Spinal cord (tissue), 4 donors: ENCODE data around the gene SLC10A3. TPM values are rescaled to one million over a fixed set of nuclear protein-coding genes. Genes with fewer than 3 reads are reported as not detected.

Source experiments
- polyA plus RNA-seq, 2 donors: library from polyadenylated mRNA; unstranded; fragments of 120-200 nt; gene quantifications; one replicate each; pipeline ENCODE4 v1.2.1, GENCODE V29; 2013; ENCODE audit not compliant: insufficient read length in 2 of 2
- small RNA-seq: library from RNA; depleted of rRNA; stranded (forward); fragments of <200 nt; gene quantifications from one replicate; pipeline ENCODE3, GENCODE V24; 2014; ENCODE audit warnings: low replicate concordance
- total RNA-seq, 2 donors: library from RNA; depleted of rRNA in 1 of 2; stranded (reverse); fragments of 120-200 nt in 1 of 2; fragments of >200 nt in 1 of 2; gene quantifications; one replicate each; pipeline versions ENCODE4 v1.2.3 to v1.2.4, GENCODE V29; 2013 to 2014

The SLC10A3 gene
- total and polyA plus RNA-seq, 4 donors: 4.9 to 13.9 (median 9.3) TPM

Small RNA genes lying within 50 kb of the gene (small RNA-seq; reads per million reads assigned to genes)
- 0.16 reads per million for gene MIR6858
- not detected for gene RN7SL697P

Other genes starting within 250 kb of the SLC10A3 start
- not detected for gene OPN1MW3, start 233.0 kb downstream of the SLC10A3 start, total RNA-seq
- not detected for gene OPN1MW3, start 233.0 kb downstream of the SLC10A3 start, polyA plus RNA-seq
- gene TEX28, start 195.5 kb downstream of the SLC10A3 start, total RNA-seq: not detected
- gene TEX28, start 195.5 kb downstream of the SLC10A3 start, polyA plus RNA-seq: not detected
- gene TKTL1, start 194.8 kb downstream of the SLC10A3 start, total RNA-seq: 10 to 100 TPM in 1 of 2 donors, 1 to 10 TPM in 1; 1.9 to 14.1 TPM
- 10 to 100 TPM; 17.7 to 22.6 TPM for gene TKTL1, start 194.8 kb downstream of the SLC10A3 start, polyA plus RNA-seq
- gene FLNA, start 116.0 kb downstream of the SLC10A3 start, total RNA-seq: 100 to 1,000 TPM; 187 to 384 TPM
- 100 to 1,000 TPM; 203 to 271 TPM for gene FLNA, start 116.0 kb downstream of the SLC10A3 start, polyA plus RNA-seq
- 10 to 100 TPM; 14.1 to 19.5 TPM for gene EMD, start 111.3 kb downstream of the SLC10A3 start, total RNA-seq
- 10 to 100 TPM; 84.4 to 88.1 TPM for gene EMD, start 111.3 kb downstream of the SLC10A3 start, polyA plus RNA-seq
- gene RPL10, start 92.3 kb downstream of the SLC10A3 start, total RNA-seq: 1,000 to 10,000 TPM; 1,775 to 3,365 TPM
- 1,000 to 10,000 TPM; 2,002 to 2,049 TPM for gene RPL10, start 92.3 kb downstream of the SLC10A3 start, polyA plus RNA-seq
- 10 to 100 TPM; 13.4 to 24.6 TPM for gene DNASE1L1, start 81.4 kb downstream of the SLC10A3 start, total RNA-seq
- 10 to 100 TPM in 1 of 2 donors, 1 to 10 TPM in 1; 9.9 to 16.4 TPM for gene DNASE1L1, start 81.4 kb downstream of the SLC10A3 start, polyA plus RNA-seq
- gene TAFAZZIN, start 79.1 kb downstream of the SLC10A3 start, total RNA-seq: 10 to 100 TPM; 12.2 to 30.0 TPM
- gene TAFAZZIN, start 79.1 kb downstream of the SLC10A3 start, polyA plus RNA-seq: 10 to 100 TPM; 48.4 to 65.3 TPM
- gene ATP6AP1, start 62.0 kb downstream of the SLC10A3 start, total RNA-seq: 10 to 100 TPM; 62.8 to 86.8 TPM
- gene ATP6AP1, start 62.0 kb downstream of the SLC10A3 start, polyA plus RNA-seq: 100 to 1,000 TPM; 196 to 208 TPM
- 100 to 1,000 TPM; 185 to 194 TPM for gene GDI1, start 53.5 kb downstream of the SLC10A3 start, total RNA-seq
- 100 to 1,000 TPM; 674 to 688 TPM for gene GDI1, start 53.5 kb downstream of the SLC10A3 start, polyA plus RNA-seq
- gene FAM50A, start 46.5 kb downstream of the SLC10A3 start, total RNA-seq: 10 to 100 TPM; 17.9 to 47.5 TPM
- 10 to 100 TPM; 82.1 to 94.8 TPM for gene FAM50A, start 46.5 kb downstream of the SLC10A3 start, polyA plus RNA-seq
- 10 to 100 TPM; 13.3 to 22.5 TPM for gene PLXNA3, start 32.3 kb downstream of the SLC10A3 start, total RNA-seq
- 100 to 1,000 TPM in 1 of 2 donors, 10 to 100 TPM in 1; 95.0 to 127 TPM for gene PLXNA3, start 32.3 kb downstream of the SLC10A3 start, polyA plus RNA-seq
- 10 to 100 TPM; 10.0 to 38.5 TPM for gene LAGE3, start 11.3 kb downstream of the SLC10A3 start, total RNA-seq
- gene LAGE3, start 11.3 kb downstream of the SLC10A3 start, polyA plus RNA-seq: 10 to 100 TPM; 43.7 to 46.2 TPM
- gene UBL4A, start 4.0 kb downstream of the SLC10A3 start, total RNA-seq: 10 to 100 TPM; 29.6 to 32.1 TPM
- gene UBL4A, start 4.0 kb downstream of the SLC10A3 start, polyA plus RNA-seq: 10 to 100 TPM; 37.4 to 38.3 TPM
- 10 to 100 TPM; 16.1 to 32.7 TPM for gene FAM3A, start 25.6 kb upstream of the SLC10A3 start, total RNA-seq
- gene FAM3A, start 25.6 kb upstream of the SLC10A3 start, polyA plus RNA-seq: 10 to 100 TPM; 47.2 to 60.3 TPM
- 10 to 100 TPM; 18.4 to 31.1 TPM for gene G6PD, start 56.2 kb upstream of the SLC10A3 start, total RNA-seq
- gene G6PD, start 56.2 kb upstream of the SLC10A3 start, polyA plus RNA-seq: 10 to 100 TPM; 41.4 to 45.5 TPM
- 10 to 100 TPM in 1 of 2 donors, 1 to 10 TPM in 1; 7.7 to 16.6 TPM for gene IKBKG, start 57.0 kb upstream of the SLC10A3 start, total RNA-seq
- 10 to 100 TPM; 23.8 to 23.9 TPM for gene IKBKG, start 57.0 kb upstream of the SLC10A3 start, polyA plus RNA-seq
- gene CTAG1A, start 94.5 kb upstream of the SLC10A3 start, total RNA-seq: not detected
- not detected for gene CTAG1A, start 94.5 kb upstream of the SLC10A3 start, polyA plus RNA-seq
- not detected for gene CTAG1B, start 128.7 kb upstream of the SLC10A3 start, total RNA-seq
- not detected for gene CTAG1B, start 128.7 kb upstream of the SLC10A3 start, polyA plus RNA-seq
- gene CTAG2, start 162.9 kb upstream of the SLC10A3 start, total RNA-seq: not detected
- gene CTAG2, start 162.9 kb upstream of the SLC10A3 start, polyA plus RNA-seq: not detected